Measurements from ENCODE around the gene DCHS1. TPM values are rescaled to one million over a fixed set of nuclear protein-coding genes. Genes with fewer than 3 reads are reported as not detected.

Gene DCHS1
- total and polyA plus RNA-seq, 9 of the 15 experiments (the other 6 are each of a cell fraction or from before 2014, with no cell fraction given) = 0.04 to 0.49 (median 0.14) TPM; not detected in 2

DNA sequence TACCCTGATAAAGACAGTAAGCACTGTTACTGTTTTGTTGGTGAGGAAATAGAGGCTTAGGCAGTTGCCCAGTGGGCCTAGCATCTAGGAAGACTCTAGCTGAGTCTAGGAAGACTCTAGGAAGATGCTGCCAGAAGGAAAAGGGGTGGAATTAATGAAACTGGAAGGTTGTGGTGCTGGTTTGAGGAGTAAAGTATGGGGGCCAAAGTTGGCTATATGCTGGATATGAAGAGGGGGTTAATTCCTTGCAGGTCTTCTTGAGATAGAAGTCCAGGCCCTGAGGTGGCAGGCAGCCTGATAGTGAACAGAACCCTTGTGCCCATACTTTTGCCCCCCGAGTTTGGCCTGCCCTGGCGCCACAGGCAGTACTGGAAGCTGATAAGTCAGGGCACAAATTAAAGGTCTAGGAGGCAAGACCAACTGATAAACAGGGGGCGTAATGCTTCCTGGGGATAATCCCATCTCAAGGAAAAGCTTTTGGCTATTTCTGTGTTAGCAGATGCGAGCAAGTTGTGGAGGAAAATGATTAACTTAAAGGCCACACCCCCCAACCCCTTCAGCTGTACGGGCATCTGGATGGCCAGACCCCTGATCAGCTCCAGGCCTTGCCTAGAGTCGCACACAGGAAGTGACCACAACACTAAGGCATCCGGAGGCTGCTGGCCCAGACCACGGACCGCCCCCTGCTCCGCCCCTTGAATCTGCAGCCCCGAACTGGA lies 49.0 kb downstream of the DCHS1 start (continued):
- TF ChIP-seq PHF21A (IDR thresholded peaks at IDR 0.05; ENCODE audit: borderline replicate concordance, low read depth) (no peak), KDM5B (IDR thresholded peaks at IDR 0.05; ENCODE audit: insufficient replicate concordance, low read depth, low read length) (no peak), LCOR (CRISPR knock-in tag; IDR thresholded peaks at IDR 0.05) (no peak), FOXO4 (CRISPR knock-in tag; IDR thresholded peaks at IDR 0.05) (no peak), NCOA1 (IDR thresholded peaks at IDR 0.05; ENCODE audit: low read depth) (no peak), ZBTB8A (IDR thresholded peaks at IDR 0.05; ENCODE audit: partially characterized antibody) (no peak), RBM34 (IDR thresholded peaks at IDR 0.05; ENCODE audit: borderline replicate concordance, insufficient read depth, low read length) (no peak), TSHZ1 (CRISPR knock-in tag; IDR thresholded peaks at IDR 0.05) (no peak), ZNF280A (IDR thresholded peaks at IDR 0.05; ENCODE audit: low read depth, partially characterized antibody) (no peak), STAT6 (CRISPR knock-in tag; IDR thresholded peaks at IDR 0.05) (no peak), CHD4 (IDR thresholded peaks at IDR 0.05; ENCODE audit: insufficient read depth, insufficient replicate concordance, low read depth, low read length, poor library complexity, severe bottlenecking) (no peak)
- TF ChIP-seq, protein P1, sequence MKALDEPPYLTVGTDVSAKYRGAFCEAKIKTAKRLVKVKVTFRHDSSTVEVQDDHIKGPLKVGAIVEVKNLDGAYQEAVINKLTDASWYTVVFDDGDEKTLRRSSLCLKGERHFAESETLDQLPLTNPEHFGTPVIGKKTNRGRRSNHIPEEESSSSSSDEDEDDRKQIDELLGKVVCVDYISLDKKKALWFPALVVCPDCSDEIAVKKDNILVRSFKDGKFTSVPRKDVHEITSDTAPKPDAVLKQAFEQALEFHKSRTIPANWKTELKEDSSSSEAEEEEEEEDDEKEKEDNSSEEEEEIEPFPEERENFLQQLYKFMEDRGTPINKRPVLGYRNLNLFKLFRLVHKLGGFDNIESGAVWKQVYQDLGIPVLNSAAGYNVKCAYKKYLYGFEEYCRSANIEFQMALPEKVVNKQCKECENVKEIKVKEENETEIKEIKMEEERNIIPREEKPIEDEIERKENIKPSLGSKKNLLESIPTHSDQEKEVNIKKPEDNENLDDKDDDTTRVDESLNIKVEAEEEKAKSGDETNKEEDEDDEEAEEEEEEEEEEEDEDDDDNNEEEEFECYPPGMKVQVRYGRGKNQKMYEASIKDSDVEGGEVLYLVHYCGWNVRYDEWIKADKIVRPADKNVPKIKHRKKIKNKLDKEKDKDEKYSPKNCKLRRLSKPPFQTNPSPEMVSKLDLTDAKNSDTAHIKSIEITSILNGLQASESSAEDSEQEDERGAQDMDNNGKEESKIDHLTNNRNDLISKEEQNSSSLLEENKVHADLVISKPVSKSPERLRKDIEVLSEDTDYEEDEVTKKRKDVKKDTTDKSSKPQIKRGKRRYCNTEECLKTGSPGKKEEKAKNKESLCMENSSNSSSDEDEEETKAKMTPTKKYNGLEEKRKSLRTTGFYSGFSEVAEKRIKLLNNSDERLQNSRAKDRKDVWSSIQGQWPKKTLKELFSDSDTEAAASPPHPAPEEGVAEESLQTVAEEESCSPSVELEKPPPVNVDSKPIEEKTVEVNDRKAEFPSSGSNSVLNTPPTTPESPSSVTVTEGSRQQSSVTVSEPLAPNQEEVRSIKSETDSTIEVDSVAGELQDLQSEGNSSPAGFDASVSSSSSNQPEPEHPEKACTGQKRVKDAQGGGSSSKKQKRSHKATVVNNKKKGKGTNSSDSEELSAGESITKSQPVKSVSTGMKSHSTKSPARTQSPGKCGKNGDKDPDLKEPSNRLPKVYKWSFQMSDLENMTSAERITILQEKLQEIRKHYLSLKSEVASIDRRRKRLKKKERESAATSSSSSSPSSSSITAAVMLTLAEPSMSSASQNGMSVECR (CRISPR knock-in tag; IDR thresholded peaks at IDR 0.05) = no peak

Data from K562 (cell line).